Mesendoderm (in vitro differentiated cells): ENCODE measurements around the gene PEX19.

Experiments used
- DNase-seq: peaks from one replicate; pipeline ENCODE4 v3.0.0; 2013
- H2AK5ac ChIP-seq: 2 replicates; pipeline ENCODE4 v1.6.1; 2013; ENCODE audit warnings: low read length, inconsistent platforms
- H2BK120ac ChIP-seq: 2 replicates; pipeline ENCODE4 v1.6.1; 2013; ENCODE audit warnings: low read depth, mild to moderate bottlenecking, low read length, moderate library complexity, mixed read lengths
- H2BK15ac ChIP-seq: replicated peaks from 2 replicates; pipeline ENCODE4 v1.6.1; 2013; ENCODE audit warnings: low read depth, mild to moderate bottlenecking, moderate library complexity
- H2BK5ac ChIP-seq: 2 replicates; pipeline ENCODE4 v1.6.1; 2013; ENCODE audit warnings: low read length, inconsistent platforms
- H3K18ac ChIP-seq: 2 replicates; pipeline ENCODE4 v1.6.1; 2013; ENCODE audit warnings: mild to moderate bottlenecking, low read length, mixed read lengths
- H3K23ac ChIP-seq: one replicate; pipeline ENCODE4 v1.6.1; 2013; ENCODE audit warnings: low read length
- H3K27ac ChIP-seq: 2 replicates; pipeline ENCODE4 v1.5.1; 2013; ENCODE audit warnings: low read depth, mild to moderate bottlenecking, inconsistent platforms, low read length, moderate library complexity
- H3K27me3 ChIP-seq: 2 replicates; pipeline ENCODE4 v1.6.1; 2013; ENCODE audit warnings: low read length, control low read depth, mild to moderate bottlenecking, inconsistent platforms; ENCODE audit not compliant: insufficient read depth, poor library complexity
- H3K36me3 ChIP-seq: 2 replicates; pipeline ENCODE4 v1.6.1; 2013; ENCODE audit warnings: low read length, inconsistent platforms; ENCODE audit not compliant: control insufficient read depth, insufficient read depth
- H3K4ac ChIP-seq: one replicate; pipeline ENCODE4 v1.6.1; 2013; ENCODE audit warnings: low read depth, mild to moderate bottlenecking, low read length, moderate library complexity
- H3K4me1 ChIP-seq: 2 replicates; pipeline ENCODE4 v1.6.1; 2013; ENCODE audit warnings: low read depth, low read length, inconsistent platforms; ENCODE audit not compliant: control insufficient read depth
- H3K4me2 ChIP-seq: 2 replicates; pipeline ENCODE4 v1.6.1; 2013; ENCODE audit warnings: low read length
- H3K4me3 ChIP-seq: 2 replicates; pipeline ENCODE4 v1.5.1; 2013; ENCODE audit warnings: mild to moderate bottlenecking, low read length
- H3K56ac ChIP-seq: one replicate; pipeline ENCODE4 v1.6.1; 2013; ENCODE audit warnings: low read length
- H3K79me1 ChIP-seq: 2 replicates; pipeline ENCODE4 v1.6.1; 2013; ENCODE audit warnings: low read length, inconsistent platforms
- H3K79me2 ChIP-seq: 2 replicates; pipeline ENCODE4 v1.6.1; 2013; ENCODE audit warnings: mild to moderate bottlenecking, low read length; ENCODE audit not compliant: control insufficient read depth, insufficient read depth
- H3K9ac ChIP-seq: 2 replicates; pipeline ENCODE4 v1.6.1; 2013; ENCODE audit warnings: low read length, inconsistent platforms
- H4K5ac ChIP-seq: one replicate; pipeline ENCODE4 v1.6.1; 2013; ENCODE audit warnings: low read length
- H4K8ac ChIP-seq: one replicate; pipeline ENCODE4 v1.6.1; 2013; ENCODE audit warnings: low read depth, mild to moderate bottlenecking, control low read depth, low read length, moderate library complexity
- WGBS: extraction: QIAGEN DNeasy Blood & Tissue Kit; methylation state at CpG from one replicate; pipeline ENCODE4 v1.1.7; 2013; ENCODE audit warnings: low lambda C conversion rate, missing lambda C conversion rate; ENCODE audit not compliant: insufficient coverage; ENCODE audit errors: extremely low coverage; 5-methylcytosine and 5-hydroxymethylcytosine counted together

Gene PEX19

DNA sequence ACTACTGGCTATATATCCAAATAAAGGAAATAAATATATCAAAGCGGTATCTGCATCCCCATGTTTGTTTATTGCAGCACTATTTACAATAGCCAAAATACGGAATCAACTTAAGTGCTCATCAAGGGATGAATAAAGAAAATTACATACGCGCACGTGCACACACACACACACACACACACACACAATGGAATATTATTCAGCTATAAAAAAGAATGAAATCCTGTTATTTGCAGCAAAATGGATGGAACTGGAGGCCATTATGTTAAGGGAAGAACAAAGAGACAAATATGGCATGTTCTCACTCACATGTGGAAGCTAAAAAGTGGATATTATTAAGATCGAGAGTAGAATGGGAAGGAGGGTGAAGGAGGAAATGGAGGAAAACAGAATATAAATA, 37.9 kb upstream of the PEX19 start:
- Histone ChIP-seq H3K4me1 (no peaks in the 10 kb centered on the region), H2BK120ac (no peak overlapping the region), H3K79me2 (no peaks in the 10 kb centered on the region), H3K27me3 (no peaks in the 10 kb centered on the region), H2BK15ac (no peak overlapping the region), H3K9ac (no peak overlapping the region), H4K8ac (no peak overlapping the region), H4K5ac (no peak overlapping the region), H3K18ac (no peak overlapping the region), H2BK5ac (no peak overlapping the region), H3K23ac (no peak overlapping the region), H3K4ac (no peak overlapping the region), H3K56ac (no peak overlapping the region), H3K36me3 (peaks cover 2% of the 10 kb centered on the region), H3K4me3 (no peak overlapping the region), H3K79me1 (no peaks in the 10 kb centered on the region), H2AK5ac (no peak overlapping the region), H3K4me2 (no peak overlapping the region), H3K27ac (no peak overlapping the region)
- no CpG with 5 or more reads among the region's 6 CpGs for WGBS
- DNase-seq = no peak

DNA sequence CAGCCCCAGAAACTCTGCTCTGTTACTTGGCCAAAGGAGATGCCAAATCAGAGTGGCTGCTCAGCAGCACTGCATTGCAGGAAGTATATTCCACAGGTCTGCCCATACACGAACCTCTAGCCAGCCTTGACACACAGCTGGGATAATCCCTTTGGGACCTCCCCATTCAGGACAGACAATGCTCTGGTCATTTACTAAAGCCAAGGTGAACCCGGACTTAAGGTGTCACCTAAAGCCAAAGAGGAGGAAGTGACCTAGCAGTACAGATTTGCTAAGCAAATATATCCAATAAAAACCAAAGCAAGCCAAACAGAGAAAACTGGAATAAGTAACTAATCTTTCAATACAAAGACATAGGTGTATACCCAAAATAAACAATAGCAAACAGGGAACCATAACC, 30.4 kb upstream of the PEX19 start:
- Histone ChIP-seq H4K8ac (no peak overlapping the region), H3K56ac (no peak overlapping the region), H3K23ac (no peak overlapping the region), H3K27ac (peak overlapping the region; percentile 29), H2AK5ac (no peak overlapping the region), H3K79me2 (no peaks in the 10 kb centered on the region), H3K4me1 (no peaks in the 10 kb centered on the region), H2BK5ac (no peak overlapping the region), H3K27me3 (no peaks in the 10 kb centered on the region), H3K4ac (no peak overlapping the region), H2BK120ac (no peak overlapping the region), H3K36me3 (peaks cover 8% of the 10 kb centered on the region), H3K9ac (no peak overlapping the region), H2BK15ac (no peak overlapping the region), H3K4me3 (no peak overlapping the region), H4K5ac (no peak overlapping the region), H3K4me2 (no peak overlapping the region), H3K18ac (no peak overlapping the region), H3K79me1 (peaks cover 4% of the 10 kb centered on the region)
- no CpG with 5 or more reads among the region's 2 CpGs for WGBS
- no peak for DNase-seq

DNA sequence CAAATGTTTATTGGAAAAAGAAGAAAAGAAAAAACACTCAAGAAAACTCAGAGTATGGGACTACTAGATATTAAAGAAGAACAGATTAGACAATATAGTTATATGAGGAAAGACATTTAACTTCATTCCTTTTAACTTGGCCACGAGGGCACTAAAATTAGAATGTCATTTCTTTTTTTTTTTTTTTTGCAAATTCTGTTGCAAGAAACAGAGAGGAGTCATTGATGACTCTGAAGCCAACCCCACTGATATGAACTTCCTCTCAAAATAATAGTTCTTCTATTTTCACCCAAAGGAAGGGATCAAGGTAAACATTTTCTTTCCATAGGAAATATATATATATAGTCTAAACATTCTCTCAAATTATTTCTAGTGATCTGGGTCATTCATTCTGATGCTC, 24.6 kb upstream of the PEX19 start:
- Histone ChIP-seq H3K4me3 (no peak overlapping the region), H2BK5ac (no peak overlapping the region), H3K23ac (no peak overlapping the region), H3K79me2 (no peaks in the 10 kb centered on the region), H3K18ac (no peak overlapping the region), H2AK5ac (no peak overlapping the region), H2BK120ac (no peak overlapping the region), H4K5ac (no peak overlapping the region), H3K27ac (no peak overlapping the region), H3K4me2 (no peak overlapping the region), H3K36me3 (peaks cover 15% of the 10 kb centered on the region), H3K56ac (no peak overlapping the region), H3K4ac (no peak overlapping the region), H2BK15ac (no peak overlapping the region), H3K9ac (no peak overlapping the region), H3K79me1 (no peaks in the 10 kb centered on the region), H3K27me3 (no peaks in the 10 kb centered on the region), H3K4me1 (no peaks in the 10 kb centered on the region), H4K8ac (no peak overlapping the region)
- WGBS = no CpG with 5 or more reads among the region's 1 CpG
- no peak for DNase-seq

DNA sequence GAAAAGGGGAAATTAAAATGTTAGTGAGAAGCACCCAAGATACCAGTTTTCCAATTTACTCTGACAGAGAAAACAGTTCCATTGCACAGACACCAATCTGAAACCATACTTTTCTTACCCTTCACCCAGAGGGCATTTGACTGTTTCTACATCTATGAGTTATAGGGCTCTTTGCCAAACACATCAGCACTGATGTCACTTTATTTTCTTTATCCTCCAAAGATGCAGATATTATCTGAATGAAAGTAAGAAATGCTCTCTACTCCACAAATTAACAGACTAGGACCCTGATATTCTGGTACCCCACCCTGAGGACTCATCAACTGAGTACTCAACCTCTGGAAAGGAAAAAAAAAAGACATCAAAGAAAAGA, 24.2 kb upstream of the PEX19 start:
- H3K79me2 ChIP-seq = no peaks in the 10 kb centered on the region
- H2BK5ac ChIP-seq = no peak overlapping the region
- H3K4me1 ChIP-seq = no peaks in the 10 kb centered on the region
- DNase-seq = no peak
- H2AK5ac ChIP-seq = no peak overlapping the region
- H3K18ac ChIP-seq = no peak overlapping the region
- H4K5ac ChIP-seq = no peak overlapping the region
- no peak overlapping the region for H3K4ac ChIP-seq
- no peaks in the 10 kb centered on the region for H3K27me3 ChIP-seq
- no peak overlapping the region for H3K27ac ChIP-seq
- H3K23ac ChIP-seq = no peak overlapping the region
- H3K4me2 ChIP-seq = no peak overlapping the region
- no peak overlapping the region for H4K8ac ChIP-seq
- no peak overlapping the region for H3K4me3 ChIP-seq
- H3K56ac ChIP-seq = no peak overlapping the region
- no peaks in the 10 kb centered on the region for H3K79me1 ChIP-seq
- H2BK15ac ChIP-seq = no peak overlapping the region
- no peak overlapping the region for H3K9ac ChIP-seq
- no peak overlapping the region for H2BK120ac ChIP-seq
- H3K36me3 ChIP-seq = peaks cover 15% of the 10 kb centered on the region

DNA sequence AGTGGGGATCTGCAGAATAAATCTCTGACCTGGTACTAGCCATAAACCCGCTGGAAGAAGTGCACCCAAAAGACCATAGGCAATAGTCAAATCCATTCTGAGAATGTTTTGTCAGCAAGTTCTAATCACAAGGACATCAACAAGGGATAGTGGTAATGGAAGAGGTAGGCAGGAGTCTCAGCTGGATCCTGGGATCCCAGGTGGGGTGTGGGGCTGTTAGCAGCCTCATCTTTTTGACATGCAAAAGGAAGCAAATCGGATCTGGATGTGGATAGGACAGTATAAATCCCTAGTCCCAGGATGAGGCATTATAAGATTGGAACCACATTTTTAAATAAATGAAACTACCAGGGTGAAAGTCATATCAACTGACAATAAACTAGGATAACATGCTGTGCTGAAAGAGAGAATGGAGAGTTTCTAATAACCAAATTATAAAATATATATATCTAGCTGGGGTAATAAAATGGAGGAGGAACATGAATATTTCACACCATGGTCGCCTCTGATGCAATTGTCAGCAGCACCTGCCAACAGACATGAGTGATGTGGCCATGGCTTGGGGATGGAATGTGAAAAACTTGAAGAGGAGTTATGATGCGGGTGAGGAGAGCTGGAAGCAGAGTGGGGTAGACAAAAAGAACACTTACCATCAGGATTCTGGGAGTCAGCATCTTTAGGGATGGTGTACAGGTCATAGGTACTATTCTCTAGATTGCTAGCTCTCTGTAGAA, 23.7 kb upstream of the PEX19 start:
- H3K27me3 ChIP-seq = no peaks in the 10 kb centered on the region
- H2AK5ac ChIP-seq = no peak overlapping the region
- no peak overlapping the region for H2BK5ac ChIP-seq
- no peak overlapping the region for H3K27ac ChIP-seq
- no peak overlapping the region for H3K56ac ChIP-seq
- H3K79me1 ChIP-seq = no peaks in the 10 kb centered on the region
- H3K23ac ChIP-seq = no peak overlapping the region
- no peak overlapping the region for H2BK15ac ChIP-seq
- H3K79me2 ChIP-seq = no peaks in the 10 kb centered on the region
- no peak overlapping the region for H3K18ac ChIP-seq
- WGBS = no CpG with 5 or more reads among the region's 4 CpGs
- H3K4me3 ChIP-seq = no peak overlapping the region
- H2BK120ac ChIP-seq = no peak overlapping the region
- peaks cover 13% of the 10 kb centered on the region for H3K36me3 ChIP-seq
- no peak overlapping the region for H4K8ac ChIP-seq
- H3K4ac ChIP-seq = no peak overlapping the region
- DNase-seq = no peak
- no peaks in the 10 kb centered on the region for H3K4me1 ChIP-seq
- no peak overlapping the region for H3K4me2 ChIP-seq
- no peak overlapping the region for H3K9ac ChIP-seq
- no peak overlapping the region for H4K5ac ChIP-seq

DNA sequence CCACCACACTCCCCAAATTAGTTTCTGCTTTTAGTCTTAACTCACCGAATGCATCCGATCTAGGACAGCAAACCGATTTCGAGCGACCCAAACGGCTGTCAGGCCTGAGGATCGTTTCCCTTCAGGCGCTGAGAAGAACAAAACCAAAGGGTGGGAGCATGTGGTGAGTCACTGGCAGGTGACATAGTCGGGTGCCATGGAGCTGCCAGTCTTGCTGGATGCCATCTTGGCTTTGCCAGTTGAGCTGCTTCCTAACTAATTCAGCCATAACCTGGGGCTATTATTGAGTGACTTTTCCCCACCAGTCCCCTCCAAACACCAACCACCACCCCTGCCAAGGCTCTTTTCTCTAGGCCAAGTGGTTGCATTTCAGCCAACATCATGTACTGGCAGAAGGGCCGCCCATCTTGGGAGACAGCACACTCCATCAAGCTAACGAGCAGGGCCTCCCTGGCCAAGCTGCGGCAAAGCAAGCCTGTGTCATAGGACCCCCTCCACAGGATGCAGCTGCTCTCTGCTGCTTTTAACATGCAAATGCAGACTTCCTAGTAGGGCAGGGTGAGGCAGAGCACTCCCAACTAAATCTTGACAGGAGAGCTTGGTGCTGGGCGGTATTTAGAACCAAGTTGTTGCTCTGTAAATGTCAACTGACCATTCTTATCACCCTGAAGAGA, 22.3 kb upstream of the PEX19 start:
- DNase-seq = peak; percentile 31
- peaks cover 12% of the 10 kb centered on the region for H3K36me3 ChIP-seq

More for the DNA sequence above, 22.3 kb upstream of the PEX19 start:
- Histone ChIP-seq H3K79me2 (no peaks in the 10 kb centered on the region), H2AK5ac (no peak overlapping the region), H3K4me1 (no peaks in the 10 kb centered on the region), H4K8ac (no peak overlapping the region), H3K27ac (no peak overlapping the region), H3K4me3 (no peak overlapping the region), H3K4me2 (no peak overlapping the region), H3K9ac (no peak overlapping the region), H2BK120ac (no peak overlapping the region), H3K27me3 (no peaks in the 10 kb centered on the region), H3K18ac (no peak overlapping the region), H2BK5ac (no peak overlapping the region), H3K4ac (no peak overlapping the region), H4K5ac (no peak overlapping the region), H2BK15ac (no peak overlapping the region), H3K23ac (no peak overlapping the region), H3K56ac (no peak overlapping the region), H3K79me1 (no peaks in the 10 kb centered on the region)
- no CpG with 5 or more reads among the region's 13 CpGs for WGBS
